Calu3 (cell line): ENCODE data around the gene CDCP2. TPM values are rescaled to one million over a fixed set of nuclear protein-coding genes. Genes with fewer than 3 reads are reported as not detected.

Experiments
- BruUV-seq: library from RNA; stranded (reverse); fragments of 400-500 nt; replicated peaks from 2 replicates; lab custom pipeline; 2021; lab: Mats Ljungman, UMichigan
- CTCF ChIA-PET: fragments of 300-600 bp; sonication (Branson Sonifier 250); formaldehyde crosslinking; loops from one replicate; lab custom pipeline; 2022; ENCODE audit warnings: antibody characterized with exemption; lab: Charles Lee
- DNase-seq: peaks from one replicate; pipeline ENCODE4 v3.0.0; 2022
- H3K27ac Mint-ChIP-seq: one replicate; pipeline ENCODE4 v1.8.0; 2022; ENCODE audit warnings: mixed read lengths; ENCODE audit not compliant: unreplicated experiment
- H3K27me3 Mint-ChIP-seq: one replicate; pipeline ENCODE4 v1.8.0; 2022; ENCODE audit warnings: mixed read lengths; ENCODE audit not compliant: unreplicated experiment
- H3K36me3 Mint-ChIP-seq: one replicate; pipeline ENCODE4 v1.8.0; 2022; ENCODE audit warnings: mild to moderate bottlenecking, moderate library complexity, mixed read lengths; ENCODE audit not compliant: insufficient read depth, unreplicated experiment
- H3K4me1 Mint-ChIP-seq: one replicate; pipeline ENCODE4 v1.8.0; 2022; ENCODE audit warnings: mild to moderate bottlenecking, low read depth, mixed read lengths; ENCODE audit not compliant: unreplicated experiment
- H3K4me3 Mint-ChIP-seq: one replicate; pipeline ENCODE4 v1.8.0; 2022; ENCODE audit warnings: mild to moderate bottlenecking, low read depth, moderate library complexity, mixed read lengths; ENCODE audit not compliant: unreplicated experiment
- H3K9me3 Mint-ChIP-seq: one replicate; pipeline ENCODE4 v1.8.0; 2022; ENCODE audit warnings: low read depth, mixed read lengths; ENCODE audit not compliant: unreplicated experiment
- intact Hi-C: fragments of 100-400 bp; cut with micrococcal nuclease; formaldehyde crosslinking; loops from one replicate; pipeline ENCODE4 v1.10.0; 2022; ENCODE audit not compliant: unreplicated experiment
- total RNA-seq: library from RNA; stranded (reverse); gene quantifications from 2 replicates; pipeline ENCODE4 v1.2.3, GENCODE V29; 2022
- TF ChIP-seq, protein P1 (sequence below): fragments of 200-600 bp; IDR thresholded peaks from one replicate; pipeline ENCODE4 v1.8.0; 2022; ENCODE audit warnings: antibody characterized with exemption; ENCODE audit not compliant: unreplicated experiment

The CDCP2 gene
- total RNA-seq, 1 experiment from 2014 or later, result not detected

DNA sequence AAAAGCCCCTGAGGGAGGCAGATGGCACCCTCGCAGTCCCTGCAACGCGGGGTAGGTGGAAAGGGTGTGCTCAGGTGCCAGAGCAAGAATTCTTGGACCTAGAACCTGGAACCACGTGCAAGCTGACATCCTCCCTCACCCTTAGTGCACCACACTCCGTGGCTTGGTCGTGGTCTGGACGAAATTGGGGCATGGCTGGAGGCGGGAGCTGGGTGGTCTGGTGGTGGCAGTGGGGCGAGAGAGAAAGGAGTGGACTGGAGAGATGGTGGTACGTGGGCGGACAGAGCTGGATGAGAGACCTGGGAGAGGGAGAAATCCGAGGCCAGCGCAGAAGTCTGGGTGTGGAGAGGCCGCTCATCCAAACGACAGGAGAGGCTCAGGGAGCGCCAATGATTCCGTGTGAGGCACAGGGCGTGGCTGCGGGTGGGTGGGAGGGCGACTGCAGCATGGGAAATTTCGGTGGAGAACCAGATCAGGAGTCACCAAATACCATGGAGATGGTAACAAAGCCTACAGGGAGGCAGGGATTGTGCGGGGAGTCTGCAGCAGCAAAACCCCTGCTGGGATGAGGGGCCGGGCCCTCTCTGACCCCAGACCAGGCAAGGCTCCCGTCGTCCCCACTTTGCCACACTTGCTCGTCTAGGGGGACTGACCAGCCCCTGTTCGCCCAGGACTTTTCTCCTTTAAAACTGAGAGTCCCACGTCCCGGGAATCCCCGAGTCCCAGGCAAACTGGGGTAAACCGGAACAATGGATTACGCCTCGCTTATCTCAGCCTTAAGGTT, 31.9 kb downstream of the CDCP2 start:
- H3K9me3 Mint-ChIP-seq, result no peaks in the 10 kb centered on the region
- H3K27ac Mint-ChIP-seq, result peak overlapping the region; percentile 29
- CTCF ChIA-PET, result interaction anchor here (0.6 to 1.0 kb wide), 3 partner anchors 51 to 368 kb away, joined by 4 to 6 read pairs (median 5); partner anchors contain the start of genes CYB5RL and MRPL37
- intact Hi-C loops, result loop anchor here (5.0 kb wide), 1 partner anchor 366 kb away; no protein-coding TSS in a partner anchor
- H3K4me3 Mint-ChIP-seq, result no peak overlapping the region
- TF ChIP-seq, protein P1, sequence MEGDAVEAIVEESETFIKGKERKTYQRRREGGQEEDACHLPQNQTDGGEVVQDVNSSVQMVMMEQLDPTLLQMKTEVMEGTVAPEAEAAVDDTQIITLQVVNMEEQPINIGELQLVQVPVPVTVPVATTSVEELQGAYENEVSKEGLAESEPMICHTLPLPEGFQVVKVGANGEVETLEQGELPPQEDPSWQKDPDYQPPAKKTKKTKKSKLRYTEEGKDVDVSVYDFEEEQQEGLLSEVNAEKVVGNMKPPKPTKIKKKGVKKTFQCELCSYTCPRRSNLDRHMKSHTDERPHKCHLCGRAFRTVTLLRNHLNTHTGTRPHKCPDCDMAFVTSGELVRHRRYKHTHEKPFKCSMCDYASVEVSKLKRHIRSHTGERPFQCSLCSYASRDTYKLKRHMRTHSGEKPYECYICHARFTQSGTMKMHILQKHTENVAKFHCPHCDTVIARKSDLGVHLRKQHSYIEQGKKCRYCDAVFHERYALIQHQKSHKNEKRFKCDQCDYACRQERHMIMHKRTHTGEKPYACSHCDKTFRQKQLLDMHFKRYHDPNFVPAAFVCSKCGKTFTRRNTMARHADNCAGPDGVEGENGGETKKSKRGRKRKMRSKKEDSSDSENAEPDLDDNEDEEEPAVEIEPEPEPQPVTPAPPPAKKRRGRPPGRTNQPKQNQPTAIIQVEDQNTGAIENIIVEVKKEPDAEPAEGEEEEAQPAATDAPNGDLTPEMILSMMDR, result no peak
- DNase-seq, result no peak
- no TSS peak for BruUV-seq
- H3K4me1 Mint-ChIP-seq, result peaks cover 7% of the 10 kb centered on the region
- H3K36me3 Mint-ChIP-seq, result peaks cover 3% of the 10 kb centered on the region
- no peaks in the 10 kb centered on the region for H3K27me3 Mint-ChIP-seq

DNA sequence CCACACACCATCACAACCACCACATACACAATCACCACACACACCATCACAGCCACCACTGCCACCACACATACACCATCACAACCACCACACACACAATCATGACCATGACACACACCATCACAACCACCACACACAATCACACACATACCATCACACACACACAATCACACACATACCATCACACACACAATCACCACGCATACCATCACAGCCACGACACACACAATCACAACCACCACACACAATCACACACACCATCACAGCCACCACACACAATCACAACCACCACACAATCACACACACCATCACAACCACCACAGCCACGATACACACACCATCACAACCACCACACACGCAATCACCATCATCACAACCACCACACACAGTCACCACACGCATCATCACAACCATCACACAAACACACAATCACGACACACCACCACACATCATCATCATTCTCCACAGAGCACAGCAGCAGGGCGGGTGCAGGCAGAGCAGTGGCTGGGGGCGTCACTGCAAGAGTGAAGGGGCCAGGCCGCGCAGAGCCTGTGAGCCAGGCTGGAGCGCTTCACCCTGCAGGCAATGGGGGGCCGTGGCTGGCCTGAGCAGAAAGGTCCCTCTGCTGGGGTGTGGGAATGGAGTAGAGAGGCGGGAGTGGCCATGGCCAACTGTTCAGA, 32.6 kb downstream of the CDCP2 start:
- intact Hi-C loops, result loop anchor here (5.0 kb wide), 1 partner anchor 367 kb away; no protein-coding TSS in a partner anchor
- Mint-ChIP-seq H3K4me1 (peaks cover 7% of the 10 kb centered on the region), H3K9me3 (no peaks in the 10 kb centered on the region), H3K27me3 (no peaks in the 10 kb centered on the region), H3K27ac (no peak overlapping the region), H3K4me3 (no peak overlapping the region), H3K36me3 (peaks cover 3% of the 10 kb centered on the region)
- no TSS peak for BruUV-seq
- DNase-seq, result no peak
- TF ChIP-seq, protein P1, result no peak
- CTCF ChIA-PET, result no interaction called here

- no peak overlapping the region for H3K4me3 Mint-ChIP-seq
- peaks cover 11% of the 10 kb centered on the region for H3K27me3 Mint-ChIP-seq
- H3K27ac Mint-ChIP-seq, result no peak overlapping the region
- TF ChIP-seq, protein P1, result no peak
- H3K4me1 Mint-ChIP-seq, result peaks cover under 1% of the 10 kb centered on the region
- no peaks in the 10 kb centered on the region for H3K9me3 Mint-ChIP-seq
- H3K36me3 Mint-ChIP-seq, result peaks cover 3% of the 10 kb centered on the region
- CTCF ChIA-PET, result interaction anchor here (0.5 kb wide), 1 partner anchor 538 kb away, joined by 3 read pairs; no protein-coding TSS in a partner anchor
- no TSS peak for BruUV-seq
- DNase-seq, result no peak
- intact Hi-C loops, result no loop called here
These were observed 34.1 kb downstream of the CDCP2 start for GRCh38 chr1:54118704-54119103.

DNA sequence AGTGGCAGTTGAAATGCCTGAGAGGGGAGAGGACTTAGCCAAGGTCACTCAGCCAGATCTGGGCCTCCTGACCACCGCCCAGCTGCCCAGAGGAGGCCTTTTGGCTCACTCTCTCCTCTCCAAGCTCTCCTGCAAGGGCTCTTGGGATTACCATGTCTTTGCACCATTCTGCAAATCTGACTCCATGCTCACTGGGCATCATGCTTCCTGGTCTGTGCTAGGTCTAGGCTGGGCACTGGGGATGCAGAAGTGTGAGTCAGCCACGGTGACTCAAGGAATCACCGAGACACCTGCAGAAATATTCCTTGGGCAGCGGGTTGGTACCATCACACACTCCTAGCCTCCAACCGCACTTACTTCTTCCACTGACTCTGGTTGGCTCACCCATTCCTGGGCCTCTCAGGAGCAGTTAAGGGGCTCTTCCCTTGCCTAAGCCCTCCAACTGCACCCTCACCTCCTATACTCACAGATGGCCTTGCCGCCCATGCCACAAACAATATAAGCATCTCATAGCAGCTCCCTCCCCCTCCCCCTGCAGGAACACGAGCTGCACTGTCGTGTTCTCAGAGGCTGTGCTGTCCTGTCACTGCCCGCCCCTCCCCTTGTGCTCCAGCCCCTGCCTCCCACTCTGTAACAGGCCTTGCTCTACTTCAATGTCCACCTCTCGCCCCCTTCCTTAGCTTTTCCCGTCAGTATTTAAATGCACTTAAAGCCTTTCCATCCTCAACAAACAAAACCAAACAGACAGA, 34.8 kb downstream of the CDCP2 start:
- CTCF ChIA-PET, result interaction anchor here (0.7 kb wide), 1 partner anchor 20 kb away, joined by 4 read pairs; no protein-coding TSS in a partner anchor
- Mint-ChIP-seq H3K4me1 (no peaks in the 10 kb centered on the region), H3K4me3 (no peak overlapping the region), H3K27ac (no peak overlapping the region), H3K36me3 (peaks cover 3% of the 10 kb centered on the region), H3K27me3 (peaks cover 12% of the 10 kb centered on the region), H3K9me3 (no peaks in the 10 kb centered on the region)
- BruUV-seq, result no TSS peak
- DNase-seq, result peak; percentile 30
- TF ChIP-seq, protein P1, result no peak
- intact Hi-C loops, result no loop called here
